ENCODE data around the gene TFPI2.

DNA sequence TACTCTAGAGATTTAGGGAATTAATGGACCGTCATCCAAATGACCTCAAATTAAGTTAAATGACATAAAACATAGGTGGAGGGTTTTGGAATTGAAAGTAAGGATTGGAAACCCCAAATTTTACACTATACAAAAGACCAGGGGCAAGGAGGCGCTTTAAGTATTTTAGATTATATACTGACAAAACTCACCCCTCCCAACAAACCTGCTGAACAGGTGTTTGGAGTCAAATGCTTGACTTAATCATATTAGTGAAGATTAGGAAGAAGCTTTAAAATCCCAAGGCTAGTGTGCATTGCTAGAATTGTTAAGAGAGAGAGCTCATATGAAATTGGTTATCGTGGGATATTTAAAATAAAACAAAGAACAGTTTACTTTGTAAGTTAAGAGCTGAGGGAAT is 15.7 kb upstream of the TFPI2 start, which contains the start of gene GNGT1:
- TF ChIP-seq POLR2A (IDR thresholded peaks at IDR 0.05) (no peak), CTCF (IDR thresholded peaks at IDR 0.05) (no peak)

Measured in esophagus squamous epithelium (tissue), 4 donors.